ENCODE measurements around the gene PLPP3.
A peak's percentile ranks its signal among the peaks of the same experiment; 100 is the strongest.

PLPP3 gene

DNA sequence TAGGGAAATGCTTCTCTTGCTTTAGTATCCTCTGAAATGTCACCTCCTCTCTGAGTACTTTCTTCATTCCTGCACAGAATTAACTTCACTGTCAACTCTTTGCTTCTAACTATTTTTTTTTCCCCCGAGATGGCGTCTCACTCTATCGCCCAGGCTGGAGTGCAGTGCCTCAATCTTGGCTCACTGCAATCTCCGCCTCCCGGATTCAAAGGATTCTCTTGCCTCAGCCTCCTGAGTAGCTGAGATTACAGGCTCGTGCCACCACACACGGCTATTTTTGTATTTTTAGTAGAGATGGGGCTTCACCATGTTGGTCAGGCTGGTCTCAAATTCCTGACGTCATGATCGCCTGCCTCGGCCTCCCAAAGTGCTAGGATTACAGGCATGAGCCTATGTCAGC, 1.4 kb upstream of the PLPP3 start:
- H3K4me3 ChIP-seq (ENCODE audit: low read depth, low read length) = no peak overlapping the region
- TF ChIP-seq, protein P1, sequence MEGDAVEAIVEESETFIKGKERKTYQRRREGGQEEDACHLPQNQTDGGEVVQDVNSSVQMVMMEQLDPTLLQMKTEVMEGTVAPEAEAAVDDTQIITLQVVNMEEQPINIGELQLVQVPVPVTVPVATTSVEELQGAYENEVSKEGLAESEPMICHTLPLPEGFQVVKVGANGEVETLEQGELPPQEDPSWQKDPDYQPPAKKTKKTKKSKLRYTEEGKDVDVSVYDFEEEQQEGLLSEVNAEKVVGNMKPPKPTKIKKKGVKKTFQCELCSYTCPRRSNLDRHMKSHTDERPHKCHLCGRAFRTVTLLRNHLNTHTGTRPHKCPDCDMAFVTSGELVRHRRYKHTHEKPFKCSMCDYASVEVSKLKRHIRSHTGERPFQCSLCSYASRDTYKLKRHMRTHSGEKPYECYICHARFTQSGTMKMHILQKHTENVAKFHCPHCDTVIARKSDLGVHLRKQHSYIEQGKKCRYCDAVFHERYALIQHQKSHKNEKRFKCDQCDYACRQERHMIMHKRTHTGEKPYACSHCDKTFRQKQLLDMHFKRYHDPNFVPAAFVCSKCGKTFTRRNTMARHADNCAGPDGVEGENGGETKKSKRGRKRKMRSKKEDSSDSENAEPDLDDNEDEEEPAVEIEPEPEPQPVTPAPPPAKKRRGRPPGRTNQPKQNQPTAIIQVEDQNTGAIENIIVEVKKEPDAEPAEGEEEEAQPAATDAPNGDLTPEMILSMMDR (IDR thresholded peaks at IDR 0.05; ENCODE audit: borderline replicate concordance, insufficient read depth, low read depth, low read length) = no peak

DNA sequence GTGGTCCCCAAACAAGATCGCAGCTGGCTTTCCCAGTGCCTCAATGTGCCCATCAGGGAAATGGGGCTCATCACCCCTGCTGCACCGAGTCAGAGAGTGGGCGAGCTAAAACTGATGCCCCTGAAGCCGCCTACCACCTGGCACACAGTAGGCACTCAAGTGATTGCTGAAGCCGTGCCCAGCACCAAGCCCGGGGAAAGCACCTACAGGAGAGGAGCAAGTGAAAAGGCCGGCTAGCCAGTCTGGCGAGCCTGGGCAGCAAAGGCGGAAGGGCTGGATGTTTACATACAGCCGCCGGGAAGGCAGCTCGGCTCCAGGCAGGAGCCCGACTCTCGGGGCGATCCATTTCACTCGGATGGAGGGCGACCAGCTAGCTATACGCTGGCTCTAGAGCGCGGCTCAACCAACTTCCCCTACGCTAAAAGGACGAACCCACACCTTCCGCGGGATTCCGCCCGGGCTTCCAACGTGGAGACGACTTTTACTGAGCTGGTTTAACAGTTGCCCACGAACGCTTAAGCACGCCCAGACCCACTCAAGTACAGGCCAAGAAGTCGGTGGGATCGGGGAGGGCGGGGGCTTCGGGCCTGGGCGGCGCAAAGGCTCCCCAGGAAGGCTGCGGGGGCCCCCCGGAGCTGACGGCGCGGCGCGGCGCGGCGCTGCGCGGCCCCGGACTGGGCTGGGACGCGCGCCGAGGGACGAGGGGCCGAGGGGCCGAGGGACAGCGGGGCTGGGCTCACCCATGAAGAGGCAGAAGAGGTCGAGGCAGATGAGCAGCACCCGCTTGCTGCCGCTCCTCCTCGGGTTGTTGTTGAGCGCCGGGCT, 1.0 kb downstream of the PLPP3 start:
- TF ChIP-seq, protein P1 (IDR thresholded peaks at IDR 0.05; ENCODE audit: borderline replicate concordance, insufficient read depth, low read depth, low read length) = no peak
- H3K4me3 ChIP-seq (ENCODE audit: low read depth, low read length) = peak overlapping the region; percentile 17

DNA sequence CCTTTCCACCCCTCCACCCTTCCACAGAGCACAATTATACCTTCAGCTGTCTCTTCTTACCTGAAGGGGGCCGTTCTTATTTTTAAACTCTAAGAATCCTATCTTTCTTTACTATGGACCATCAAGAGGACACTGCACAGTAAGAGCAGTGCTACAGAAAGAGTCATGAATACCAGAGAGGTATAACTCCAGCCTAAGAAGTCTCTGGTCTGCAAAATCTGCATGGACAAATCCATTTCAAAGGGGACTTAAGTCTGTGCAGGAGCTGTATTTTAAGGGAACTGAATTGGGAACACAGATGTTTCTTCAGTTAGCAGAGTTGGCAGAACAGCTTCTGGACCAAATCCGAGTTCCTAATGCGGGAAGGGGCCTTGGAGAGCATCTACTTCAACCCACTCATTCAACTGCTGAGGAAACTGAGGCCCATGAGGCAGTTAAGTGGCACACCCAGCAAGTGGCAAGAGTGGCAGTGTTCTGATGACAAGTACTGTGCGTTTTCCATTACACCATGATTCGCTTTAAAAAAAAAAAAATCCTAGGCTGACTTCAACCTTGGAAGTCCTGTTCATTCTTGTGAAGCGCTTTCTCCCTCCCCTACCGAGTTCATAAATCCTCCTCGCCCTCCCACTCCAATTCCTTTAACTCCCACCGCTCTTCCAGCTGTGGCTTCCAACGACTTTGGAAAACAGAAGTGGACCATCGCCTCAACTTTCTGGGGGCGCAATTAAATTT, 1.8 kb downstream of the PLPP3 start:
- TF ChIP-seq, protein P1 (IDR thresholded peaks at IDR 0.05; ENCODE audit: borderline replicate concordance, insufficient read depth, low read depth, low read length) = no peak
- no peak overlapping the region for H3K4me3 ChIP-seq (ENCODE audit: low read depth, low read length)

DNA sequence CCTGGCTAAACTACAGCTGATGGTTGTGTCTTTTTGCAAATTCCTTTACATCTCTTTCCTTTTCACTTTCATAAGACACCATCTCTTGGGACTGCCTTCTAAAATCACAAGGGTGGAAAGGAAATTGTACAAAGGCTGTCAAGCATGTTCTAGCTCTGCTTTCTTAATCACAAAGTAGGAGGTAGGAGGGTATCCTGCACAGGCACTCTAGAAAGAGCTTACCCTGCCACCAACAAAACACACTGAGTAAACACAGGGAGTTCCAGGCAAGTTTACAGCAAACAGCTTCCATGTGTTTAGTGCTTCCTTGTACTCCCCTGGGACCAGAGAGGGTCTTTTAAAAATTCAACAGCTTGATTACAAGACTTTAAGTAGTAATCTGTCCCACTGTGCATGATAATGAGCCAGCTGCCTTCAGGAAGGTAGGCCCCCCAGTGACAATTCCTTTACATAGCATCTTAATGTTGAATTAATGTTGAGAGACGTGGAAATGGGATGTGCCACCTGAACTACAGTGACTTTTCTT, 2.4 kb downstream of the PLPP3 start:
- TF ChIP-seq, protein P1 (IDR thresholded peaks at IDR 0.05; ENCODE audit: borderline replicate concordance, insufficient read depth, low read depth, low read length) = peak; percentile 18; the same call in 1 of the 2 replicates
- no peak overlapping the region for H3K4me3 ChIP-seq (ENCODE audit: low read depth, low read length)

DNA sequence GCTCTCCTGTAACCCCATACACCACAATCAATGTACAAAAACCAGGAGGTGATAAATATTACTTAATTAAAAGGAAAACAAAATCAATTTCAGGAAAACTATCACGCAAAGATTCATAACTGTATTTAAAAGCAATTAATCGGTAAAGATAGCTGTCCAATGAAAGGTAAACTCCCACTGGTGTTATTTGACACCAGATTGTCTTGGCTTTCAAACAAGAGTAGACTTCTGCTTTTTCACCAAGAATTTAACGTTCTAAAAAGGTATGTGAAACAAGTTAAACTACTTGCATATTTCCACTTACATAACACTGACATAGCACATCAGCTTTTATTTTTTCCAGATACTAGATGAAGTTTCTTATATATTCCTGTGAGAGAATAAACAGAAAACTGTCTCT, 3.5 kb downstream of the PLPP3 start:
- no peak overlapping the region for H3K4me3 ChIP-seq (ENCODE audit: low read depth, low read length)
- TF ChIP-seq, protein P1 (IDR thresholded peaks at IDR 0.05; ENCODE audit: borderline replicate concordance, insufficient read depth, low read depth, low read length) = no peak

DNA sequence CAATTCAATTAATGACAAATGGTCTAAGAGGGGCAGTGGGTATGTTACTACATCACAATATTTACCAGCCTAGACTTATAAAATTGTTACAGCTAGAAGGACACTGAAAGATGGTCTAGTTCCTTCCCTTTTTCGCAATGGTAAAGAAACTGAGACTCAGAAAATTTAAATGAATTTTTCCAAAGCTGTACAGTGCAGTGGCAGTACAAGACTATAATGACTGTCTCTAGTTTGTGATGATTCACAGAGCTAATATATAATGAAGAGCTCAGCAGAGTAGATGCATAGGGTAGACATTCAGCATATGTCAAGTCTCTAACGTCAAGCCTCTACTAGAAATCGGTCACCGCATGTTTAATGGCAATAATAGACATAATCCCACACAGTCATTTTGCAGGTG, 4.6 kb downstream of the PLPP3 start:
- TF ChIP-seq, protein P1 (IDR thresholded peaks at IDR 0.05; ENCODE audit: borderline replicate concordance, insufficient read depth, low read depth, low read length) = no peak
- no peak overlapping the region for H3K4me3 ChIP-seq (ENCODE audit: low read depth, low read length)
